Daoy (cell line): ENCODE measurements around the gene SND1. TPM values are rescaled to one million over a fixed set of nuclear protein-coding genes. Genes with fewer than 3 reads are reported as not detected.

Experiments
- DNase-seq: peaks from one replicate; pipeline ENCODE4 v3.0.0-alpha.2; 2015; ENCODE audit warnings: low read depth
- total RNA-seq: library from RNA; depleted of rRNA; stranded (reverse); fragments of >200 nt; shearing (Covaris generic); gene quantifications from 2 replicates; pipeline ENCODE4 v1.2.3, GENCODE V29; 2014

The SND1 gene
- total RNA-seq, 1 experiment from 2014 or later: 229 TPM

DNA sequence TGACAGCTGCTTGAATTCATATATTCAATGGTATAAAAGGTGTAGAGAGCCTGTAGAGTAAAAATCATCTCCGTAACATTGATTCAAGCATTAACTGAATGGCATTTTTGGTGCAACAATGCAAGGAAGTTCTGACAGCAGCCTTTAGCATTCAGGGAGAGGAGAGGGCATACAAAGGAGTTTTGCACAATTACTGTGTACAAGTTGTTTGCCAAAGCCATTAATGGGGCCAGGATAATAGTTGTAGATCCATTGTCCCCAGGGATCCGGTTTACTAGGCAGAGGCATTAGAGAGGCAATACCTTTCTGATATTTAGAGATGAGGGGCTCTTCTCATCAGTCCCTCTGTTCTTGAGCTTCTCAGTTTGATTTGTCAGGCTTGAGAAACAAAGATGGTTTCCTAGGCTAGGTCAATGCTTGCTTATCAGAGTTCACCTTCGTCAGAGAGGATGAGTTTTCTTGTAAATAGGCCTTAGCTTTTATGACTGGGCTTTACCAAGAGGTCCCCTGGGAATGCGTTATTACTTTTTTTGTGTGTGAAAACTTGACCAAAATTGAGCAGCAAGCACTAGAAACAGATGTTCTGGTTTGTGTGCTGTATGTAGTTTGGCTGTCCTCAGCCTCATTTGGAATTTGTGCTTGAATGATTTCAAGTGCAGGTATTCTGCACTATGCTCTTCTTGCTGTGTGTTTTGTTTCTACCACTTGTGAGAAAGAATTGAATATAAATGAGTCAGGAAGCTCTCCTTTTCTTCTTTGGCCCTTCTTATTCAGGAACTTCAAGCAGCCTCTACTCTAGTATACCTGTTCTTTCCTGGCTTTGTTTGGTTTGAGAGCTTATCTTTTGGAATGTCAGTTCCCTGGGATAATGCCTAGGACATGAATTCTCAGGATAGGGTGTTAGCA is 32.0 kb downstream of the SND1 start:
- no peak for DNase-seq

DNA sequence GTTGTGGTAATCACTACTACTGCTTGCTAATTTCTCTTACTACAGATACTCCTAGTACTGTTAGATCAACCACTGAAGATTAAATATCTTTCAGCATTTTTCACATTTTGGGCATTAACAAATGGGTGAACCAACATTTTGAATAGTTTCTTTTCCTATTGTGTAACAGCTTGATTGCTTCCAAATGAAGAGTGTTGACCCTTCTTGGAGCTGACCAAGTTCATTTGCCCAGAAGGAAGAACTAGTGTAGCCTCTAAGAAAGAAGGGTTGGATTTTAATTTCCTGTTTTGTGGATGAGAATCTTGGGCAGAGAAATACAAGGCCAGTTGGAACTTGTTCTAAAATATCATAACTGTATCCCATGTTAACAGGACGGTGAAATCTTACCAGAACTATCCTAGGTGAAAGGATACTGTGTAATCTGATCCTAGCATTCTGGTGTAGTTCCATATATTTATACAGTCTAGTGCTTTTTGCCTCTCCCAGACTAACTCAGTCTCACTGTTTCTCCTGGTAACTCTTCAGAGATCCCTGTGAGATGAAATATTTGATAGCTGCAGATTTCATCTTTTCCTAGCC is 37.3 kb downstream of the SND1 start:
- no peak for DNase-seq

- no peak for DNase-seq
Observed at GRCh38 chr7:127690337-127690736, 38.3 kb downstream of the SND1 start.

DNA sequence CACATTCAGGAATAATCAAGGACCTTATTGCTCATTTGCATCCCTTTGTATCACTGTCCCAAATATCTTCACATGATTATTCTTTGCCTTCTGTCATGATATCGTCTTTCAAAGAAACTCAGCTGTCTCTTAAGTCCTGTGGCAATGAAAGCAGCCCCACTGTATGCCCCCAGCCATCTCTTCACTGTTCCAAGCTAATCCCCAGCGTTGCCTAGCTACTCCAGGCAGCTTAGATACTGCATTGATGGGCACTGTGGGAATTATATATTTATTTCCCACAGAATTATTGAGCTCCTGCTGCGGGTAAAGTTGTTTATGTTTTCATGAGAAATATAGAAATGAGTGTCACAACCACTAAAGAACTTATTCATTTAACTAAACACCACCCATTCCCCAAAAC is 38.8 kb downstream of the SND1 start:
- no peak for DNase-seq

DNA sequence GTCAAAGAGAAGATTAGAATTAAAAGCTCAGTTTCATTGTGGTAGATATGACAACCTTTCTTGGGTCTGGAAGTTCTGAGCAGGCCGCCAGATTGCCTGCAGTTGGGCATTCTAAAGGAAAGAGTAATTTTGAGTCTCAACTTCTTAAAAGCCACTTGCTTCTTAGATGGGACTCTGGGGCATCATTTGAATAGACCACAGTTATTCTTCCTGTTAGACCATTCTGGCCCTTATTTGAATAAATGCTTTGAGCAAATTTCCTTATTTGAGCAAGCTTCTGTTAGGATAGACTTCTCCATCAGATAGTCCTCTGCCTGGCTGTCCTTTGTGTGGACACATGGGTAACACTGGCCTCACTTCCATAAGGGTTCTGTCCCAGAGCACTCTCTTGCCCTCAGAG is 40.2 kb downstream of the SND1 start:
- DNase-seq: no peak

GRCh38 chr7:127699853-127700252 is 47.9 kb downstream of the SND1 start:
- DNase-seq: no peak

DNA sequence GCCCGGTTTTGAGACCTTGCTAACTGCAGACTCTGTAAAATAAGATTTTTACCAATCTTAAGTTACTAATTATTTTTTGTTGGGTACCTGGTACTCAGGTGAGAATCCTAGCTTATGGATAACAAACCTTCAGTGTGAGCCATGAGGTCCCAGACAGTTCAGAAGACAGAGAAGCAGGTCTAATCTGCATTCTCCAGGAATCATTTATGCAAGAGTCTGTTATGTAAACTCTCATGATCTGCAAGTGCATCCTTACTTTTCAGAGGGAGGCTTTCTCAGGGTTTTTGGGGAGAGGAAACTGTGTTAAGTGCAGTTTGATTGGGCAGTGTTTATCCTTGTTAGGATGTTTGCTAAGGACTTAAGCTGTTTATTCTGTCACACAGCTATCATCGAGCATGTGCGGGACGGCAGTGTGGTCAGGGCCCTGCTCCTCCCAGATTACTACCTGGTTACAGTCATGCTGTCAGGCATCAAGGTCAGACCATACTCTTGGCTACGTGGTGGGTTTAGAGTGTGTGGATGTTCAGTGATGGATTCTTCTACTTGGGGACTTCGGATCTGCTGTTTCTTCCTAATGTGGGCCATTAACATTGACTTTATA is 50.2 kb downstream of the SND1 start:
- DNase-seq: no peak

DNA sequence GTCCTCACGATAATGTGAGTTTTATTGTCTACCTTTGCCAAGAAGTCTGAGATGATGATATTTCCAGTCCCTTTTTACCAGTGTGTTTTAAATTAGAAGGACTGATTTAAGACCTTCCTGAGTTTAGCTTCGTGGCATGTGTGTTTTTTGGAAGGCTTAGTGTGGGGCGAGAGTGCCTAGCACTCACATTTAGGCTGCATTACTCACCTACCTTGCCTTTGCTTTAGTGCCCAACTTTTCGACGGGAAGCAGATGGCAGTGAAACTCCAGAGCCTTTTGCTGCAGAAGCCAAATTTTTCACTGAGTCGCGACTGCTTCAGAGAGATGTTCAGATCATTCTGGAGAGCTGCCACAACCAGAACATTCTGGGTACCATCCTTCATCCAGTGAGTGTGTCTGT is 50.9 kb downstream of the SND1 start:
- no peak for DNase-seq

GRCh38 chr7:127704211-127704610 is 52.2 kb downstream of the SND1 start:
- DNase-seq: no peak

DNA sequence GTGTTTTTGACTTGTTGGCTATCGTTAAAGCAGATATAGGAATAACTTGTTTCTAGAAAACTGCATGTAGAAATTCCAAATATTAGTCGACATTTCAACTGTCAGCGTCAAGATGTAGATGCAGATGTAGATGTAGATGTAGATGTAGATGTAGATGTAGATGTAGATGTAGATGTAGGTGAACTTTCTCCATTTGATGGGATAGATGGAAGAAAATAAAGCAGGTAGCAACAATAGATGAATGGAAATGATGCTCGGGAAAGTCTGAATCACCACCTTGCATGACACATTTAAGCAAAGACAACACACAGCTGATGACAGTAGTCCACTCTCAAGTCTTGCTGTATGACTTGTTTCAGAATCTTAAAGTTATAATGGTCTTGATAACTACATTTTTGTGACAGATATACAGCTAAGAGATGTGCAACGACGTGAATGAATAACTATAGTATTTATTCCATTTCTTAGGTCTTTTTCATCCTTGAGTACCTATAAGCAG is 53.5 kb downstream of the SND1 start:
- no peak for DNase-seq

- DNase-seq: no peak
Observed at GRCh38 chr7:127706766-127707165, 54.8 kb downstream of the SND1 start.

GRCh38 chr7:127708201-127708600 is 56.2 kb downstream of the SND1 start:
- no peak for DNase-seq

DNA sequence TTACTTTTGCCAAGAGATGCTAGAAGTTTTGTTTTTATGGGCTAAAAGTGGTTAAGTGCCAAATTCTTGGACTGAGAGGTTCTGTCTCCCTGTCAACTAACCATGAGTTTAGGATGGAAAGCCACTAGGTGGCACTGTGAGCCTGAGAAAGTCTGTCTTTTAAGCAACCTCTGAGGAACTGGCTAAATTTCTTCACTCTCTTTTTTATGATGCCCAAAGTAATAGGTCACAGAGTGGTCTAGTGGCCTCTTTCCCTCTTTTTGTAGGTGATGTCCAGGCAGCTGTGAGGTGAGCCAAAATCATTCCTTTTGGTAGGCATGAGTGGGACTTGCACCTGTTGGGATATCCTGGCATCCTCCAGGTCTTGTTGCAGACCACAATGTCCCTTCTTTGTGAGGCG is 56.8 kb downstream of the SND1 start:
- DNase-seq: peak; percentile 74

DNA sequence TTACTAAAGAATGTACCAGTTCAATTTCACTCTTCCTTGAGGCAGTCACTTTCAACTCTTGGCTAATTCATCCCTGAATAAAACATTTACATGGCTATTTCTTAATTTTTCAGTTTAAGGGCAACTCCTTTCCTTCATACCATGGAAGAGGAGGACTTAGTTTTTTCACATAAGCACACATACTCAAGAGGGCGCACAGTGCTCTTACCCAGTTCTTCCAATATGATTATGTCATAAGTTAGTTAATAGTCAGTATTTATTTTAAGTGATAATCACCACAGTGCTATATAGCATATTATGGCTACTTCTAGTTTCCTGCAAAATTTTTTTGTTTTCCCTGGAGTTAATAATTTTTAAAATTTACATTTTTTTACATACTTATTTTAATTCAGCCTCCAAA is 58.6 kb downstream of the SND1 start:
- DNase-seq: no peak

GRCh38 chr7:127711872-127712271 is 59.9 kb downstream of the SND1 start:
- no peak for DNase-seq

GRCh38 chr7:127713006-127713405 is 61.0 kb downstream of the SND1 start:
- DNase-seq: no peak

DNA sequence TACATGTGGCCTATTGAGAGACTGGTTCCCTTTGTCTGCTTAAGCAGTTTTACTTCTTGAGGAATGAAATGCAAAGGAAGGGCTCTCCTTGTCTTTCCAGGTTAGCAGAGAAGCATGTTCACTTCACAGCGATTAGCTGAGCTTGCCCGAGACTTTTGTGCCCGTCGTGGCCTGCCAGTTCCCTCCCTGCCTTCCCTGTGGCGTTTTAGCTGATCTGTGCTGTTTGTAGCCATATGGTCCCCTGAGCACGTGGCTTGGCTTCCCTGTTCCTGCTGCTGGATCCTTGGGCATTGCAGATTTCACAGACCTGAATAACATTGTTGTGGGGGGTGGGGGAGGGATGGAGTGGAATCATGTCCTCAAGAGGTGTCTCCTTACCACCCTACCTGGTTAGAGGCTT is 61.8 kb downstream of the SND1 start:
- DNase-seq: no peak

DNA sequence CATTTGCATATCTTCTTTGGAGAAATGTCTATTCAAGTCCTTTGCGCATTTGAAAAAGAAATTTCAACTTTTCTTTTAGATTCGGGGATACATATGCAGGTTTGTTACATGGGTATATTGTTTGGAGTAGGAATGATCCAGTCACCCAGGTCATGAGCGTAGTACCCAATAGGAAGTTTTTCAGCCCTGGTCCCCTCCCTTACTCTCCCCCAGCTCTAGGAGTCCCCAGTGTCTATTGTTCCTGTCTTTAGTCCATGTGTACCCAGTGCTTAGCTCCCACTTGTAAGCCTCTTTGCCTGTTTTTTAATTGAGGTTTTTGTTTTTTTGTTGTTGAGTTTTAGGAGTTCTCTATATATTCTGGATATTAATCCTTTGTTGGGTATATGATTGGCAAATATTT is 63.3 kb downstream of the SND1 start:
- DNase-seq: no peak

DNA sequence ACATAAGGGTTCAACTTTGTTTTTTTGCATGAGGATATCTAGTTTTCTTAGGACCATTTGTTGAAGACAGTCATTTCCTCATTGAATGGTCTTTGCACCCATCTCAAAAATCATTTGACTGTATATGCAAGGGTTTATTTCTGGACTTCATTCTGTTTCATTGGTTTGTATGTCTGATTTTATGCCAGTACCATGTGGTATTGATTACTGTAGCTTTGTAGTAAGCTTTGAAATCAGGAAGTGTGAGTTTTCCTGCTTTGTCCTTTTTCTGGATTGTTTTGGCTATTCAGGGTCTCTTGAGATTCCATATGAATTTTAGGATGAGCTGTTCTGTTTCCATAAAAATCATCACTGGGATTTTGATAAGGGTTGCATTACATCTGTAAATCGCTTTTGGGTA is 63.9 kb downstream of the SND1 start:
- no peak for DNase-seq

- DNase-seq: peak; percentile 41
Observed at GRCh38 chr7:127717502-127718339, 65.7 kb downstream of the SND1 start.

GRCh38 chr7:127718340-127718679 is 66.3 kb downstream of the SND1 start:
- DNase-seq: no peak

DNA sequence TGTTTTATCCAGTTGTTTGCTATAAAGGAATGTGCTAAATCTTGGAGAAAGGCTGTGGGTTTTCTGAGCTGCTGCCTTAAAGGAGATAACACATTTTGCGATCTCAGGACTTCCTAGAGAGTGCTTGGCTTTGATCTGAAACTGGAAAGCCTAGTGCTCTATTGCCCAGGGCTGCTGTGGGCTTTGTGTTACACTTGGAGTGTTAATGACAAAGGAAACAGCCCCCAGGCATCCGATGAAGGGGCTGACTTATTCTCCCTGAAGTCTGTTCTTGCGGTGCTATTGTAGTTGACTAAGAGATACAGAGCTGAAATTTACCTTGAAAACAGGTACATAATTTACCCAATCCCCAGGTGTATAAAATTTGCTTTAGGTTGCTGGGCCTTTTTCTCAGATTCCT is 74.5 kb downstream of the SND1 start:
- DNase-seq: no peak
